ENCODE measurements around the gene RALGPS1. TPM values are rescaled to one million over a fixed set of nuclear protein-coding genes. Genes with fewer than 3 reads are reported as not detected.

RALGPS1 gene
- total RNA-seq, 4 donors from 2014 or later: 4.7 to 18.1 (median 5.0) TPM

DNA sequence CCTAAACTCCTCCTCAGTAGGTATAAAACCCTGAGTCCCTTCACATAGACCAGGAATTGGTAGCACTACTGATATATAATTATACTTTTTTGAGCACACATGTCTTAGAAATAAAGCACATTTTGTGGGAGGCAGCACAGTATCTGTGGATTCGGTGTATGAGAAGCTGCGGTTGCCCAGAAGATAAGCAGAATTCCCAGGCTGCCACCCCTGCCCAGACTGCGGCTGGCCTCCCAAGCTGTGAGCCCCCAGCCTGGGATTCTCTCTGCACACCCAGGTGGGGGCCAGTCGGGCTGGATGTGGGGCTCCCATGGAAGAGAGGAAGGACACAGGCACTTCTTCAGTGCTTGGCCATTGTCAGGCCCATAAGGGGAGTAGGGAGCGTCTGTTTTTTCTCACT lies 233.4 kb downstream of the RALGPS1 start:
- TF ChIP-seq CTCF (IDR thresholded peaks at IDR 0.05; ENCODE audit: low read depth): no peak

DNA sequence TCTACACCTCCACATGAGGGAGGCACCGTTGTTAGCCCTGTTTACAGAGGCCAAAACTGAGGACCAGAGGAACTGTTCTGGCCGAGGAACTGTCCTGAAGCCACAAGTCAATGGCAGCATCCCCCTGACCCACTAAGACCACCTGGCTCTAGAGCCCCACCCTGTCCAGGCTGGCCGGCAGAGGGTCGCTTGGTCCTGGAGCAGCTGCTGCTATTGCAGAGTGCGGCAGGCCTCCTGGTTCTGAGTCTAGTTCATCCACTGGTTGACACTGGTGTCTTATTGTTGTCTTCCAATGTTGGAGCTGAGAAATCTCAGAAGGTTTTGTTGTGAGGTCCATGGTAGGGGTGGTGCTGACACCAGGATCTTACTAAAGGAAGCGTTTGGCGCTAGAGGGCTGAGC lies 234.4 kb downstream of the RALGPS1 start:
- no peak for TF ChIP-seq CTCF (IDR thresholded peaks at IDR 0.05; ENCODE audit: low read depth)

DNA sequence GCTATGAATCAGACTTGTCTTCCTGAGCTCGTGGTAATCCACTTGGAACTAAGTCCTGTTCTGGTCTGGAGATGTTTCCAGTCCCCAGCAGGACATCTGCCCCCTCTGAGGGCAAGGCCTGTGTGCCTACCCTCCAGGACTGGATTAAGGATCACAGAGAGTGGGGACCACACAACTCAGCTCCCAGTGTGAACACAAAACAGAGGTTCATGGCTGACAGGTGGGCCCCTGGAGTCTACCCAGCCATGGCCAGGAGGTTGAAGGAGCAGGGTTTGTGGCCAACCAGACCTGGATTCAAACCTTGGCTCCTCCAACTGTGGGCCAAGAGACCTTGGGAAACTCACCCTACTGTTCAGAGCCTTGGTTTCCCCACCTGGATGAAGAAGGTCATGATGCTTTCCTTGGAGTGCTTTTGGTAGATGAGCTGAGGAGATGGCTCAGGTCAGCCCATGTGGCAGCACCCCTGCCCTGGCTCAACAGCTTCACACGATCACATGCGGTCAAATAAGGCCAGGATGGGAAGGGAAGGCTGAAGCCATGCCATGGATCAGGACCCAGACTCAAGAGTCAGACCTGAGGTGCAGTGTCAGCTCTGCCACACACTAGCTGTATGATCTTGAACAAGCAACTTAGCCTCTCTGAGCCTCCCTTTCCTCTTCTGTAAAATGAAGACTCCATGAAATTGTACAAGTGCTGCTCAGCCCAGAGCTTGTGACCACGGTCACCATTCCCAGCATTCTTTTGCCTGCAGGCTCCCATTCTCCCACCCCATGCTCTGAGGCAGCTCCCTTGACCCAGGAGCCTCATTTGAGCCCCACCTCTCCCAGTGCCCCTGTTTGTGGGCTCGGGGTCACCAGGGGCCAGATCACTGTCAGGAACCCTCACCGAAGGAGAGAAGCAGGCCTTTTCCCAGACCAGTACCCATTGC lies 235.1 kb downstream of the RALGPS1 start:
- no peak for TF ChIP-seq CTCF (IDR thresholded peaks at IDR 0.05; ENCODE audit: low read depth)

DNA sequence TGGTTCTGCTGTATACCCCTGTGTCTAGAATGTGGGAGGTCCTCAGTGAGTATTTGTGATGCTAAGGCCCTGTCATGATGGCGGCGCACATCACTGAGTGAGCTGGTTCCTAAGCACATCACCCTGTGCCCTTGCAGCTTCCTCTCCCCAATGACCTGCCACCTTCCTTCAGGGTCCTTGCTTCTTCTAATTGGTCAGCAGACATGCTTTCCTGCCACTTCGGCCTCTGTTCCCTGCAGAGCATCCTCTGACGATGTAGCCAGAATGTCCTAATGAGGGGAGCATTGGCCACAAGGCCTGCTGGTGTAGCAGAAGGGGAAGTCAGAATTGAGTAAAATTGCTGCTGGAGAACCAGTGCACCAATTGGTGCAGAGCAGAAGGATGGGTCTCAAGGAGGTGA lies 238.9 kb downstream of the RALGPS1 start:
- no peak for TF ChIP-seq CTCF (IDR thresholded peaks at IDR 0.05; ENCODE audit: low read depth)

GRCh38 chr9:127154003-127154389 lies 239.4 kb downstream of the RALGPS1 start:
- no peak for TF ChIP-seq CTCF (IDR thresholded peaks at IDR 0.05; ENCODE audit: low read depth)

DNA sequence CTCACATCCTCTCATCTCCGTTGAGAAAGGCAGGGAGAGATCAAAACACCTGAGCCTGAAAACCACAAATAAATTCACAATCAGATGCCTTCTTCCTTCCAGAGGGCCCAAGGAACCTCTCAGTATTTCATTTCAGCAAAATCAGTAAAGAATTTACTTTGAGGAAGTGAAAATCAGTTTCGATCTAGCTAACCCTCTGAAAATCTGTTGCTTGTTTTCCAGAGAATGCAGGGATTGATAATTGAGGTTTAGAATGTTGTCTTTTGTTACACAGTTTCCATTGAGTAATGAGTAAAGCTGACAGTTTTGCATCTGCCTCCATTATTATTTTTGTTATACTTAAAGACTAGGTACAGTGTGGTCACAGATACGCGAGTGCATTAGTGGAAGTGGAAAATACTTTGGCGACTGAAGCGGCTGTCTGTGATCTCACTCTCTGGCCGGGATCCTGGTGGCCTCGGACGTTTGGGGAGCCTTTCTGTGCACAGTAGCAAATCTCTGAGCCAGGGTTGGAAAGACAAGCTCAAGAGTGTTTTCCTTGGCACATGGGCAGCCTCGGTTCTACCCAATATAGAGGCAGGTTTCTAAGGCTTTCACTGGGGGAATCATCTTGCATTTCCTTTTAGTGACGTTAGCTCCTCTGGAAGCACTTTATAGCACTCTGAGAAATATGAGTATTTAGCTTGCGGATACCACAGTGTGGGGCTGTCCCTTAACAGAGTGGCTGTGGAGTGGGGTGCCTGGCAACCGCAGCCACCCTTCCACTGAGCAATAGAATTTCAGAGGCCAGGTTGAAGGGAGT lies 240.0 kb downstream of the RALGPS1 start:
- no peak for TF ChIP-seq CTCF (IDR thresholded peaks at IDR 0.05; ENCODE audit: low read depth)

DNA sequence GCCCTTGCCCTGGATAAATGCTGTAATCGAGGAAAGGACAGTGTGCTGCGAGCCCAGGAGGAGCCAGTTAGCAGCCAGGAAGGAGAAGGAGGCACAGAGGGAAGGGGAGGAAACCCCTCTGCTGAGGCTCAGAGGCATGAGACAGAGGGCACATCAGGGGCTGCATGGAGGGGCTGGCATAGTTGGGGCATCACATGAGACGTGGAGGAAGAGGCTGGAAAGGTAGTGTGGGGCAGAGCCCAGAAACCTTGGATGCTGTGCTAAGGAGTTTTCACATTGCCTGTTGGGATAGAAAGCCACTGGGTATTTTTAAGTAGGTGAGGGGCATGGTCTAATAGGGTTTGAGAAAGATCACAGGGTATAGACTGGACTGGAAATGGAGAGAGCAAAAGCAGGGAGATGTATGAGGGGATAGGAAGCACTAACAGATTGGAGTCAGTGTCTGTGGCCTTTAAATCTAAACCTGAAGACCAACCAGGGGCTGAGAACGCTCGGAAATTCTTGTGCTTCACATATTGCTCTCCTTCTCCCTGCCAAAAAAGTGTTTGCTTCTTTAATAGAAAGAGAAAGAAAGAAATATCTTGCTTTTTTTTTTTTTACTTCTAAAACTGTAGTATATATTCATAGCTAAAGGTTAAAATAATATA lies 240.9 kb downstream of the RALGPS1 start:
- TF ChIP-seq CTCF (IDR thresholded peaks at IDR 0.05; ENCODE audit: low read depth): no peak

All from subcutaneous adipose tissue (tissue), 4 donors.